CD4-positive, alpha-beta T cell treated with Interleukin-1 beta for 1 hour (primary cell): ENCODE measurements around the gene MACROD2.

Source experiments
- DNase-seq, 2 donors: peaks; one replicate each; pipeline ENCODE4 v3.0.0-alpha.2; 2020 to 2022

The MACROD2 gene

GRCh38 chr20:15625981-15626380, 1630.7 kb downstream of the MACROD2 start:
- DNase-seq: no peak

GRCh38 chr20:15627089-15627488, 1631.8 kb downstream of the MACROD2 start:
- no peak for DNase-seq

GRCh38 chr20:15627501-15627903, 1632.2 kb downstream of the MACROD2 start:
- no peak for DNase-seq

- DNase-seq: no peak
These were observed 1633.6 kb downstream of the MACROD2 start for GRCh38 chr20:15628851-15629353.

GRCh38 chr20:15630360-15630759, 1635.0 kb downstream of the MACROD2 start:
- no peak for DNase-seq

- DNase-seq: no peak
These were observed 1637.4 kb downstream of the MACROD2 start for GRCh38 chr20:15632680-15633079.

GRCh38 chr20:15634102-15634501, 1638.8 kb downstream of the MACROD2 start:
- DNase-seq: no peak

GRCh38 chr20:15637546-15637945, 1642.2 kb downstream of the MACROD2 start:
- DNase-seq: no peak

GRCh38 chr20:15637950-15638754, 1642.8 kb downstream of the MACROD2 start:
- no peak for DNase-seq

GRCh38 chr20:15638816-15639215, 1643.5 kb downstream of the MACROD2 start:
- no peak for DNase-seq

GRCh38 chr20:15639839-15640238, 1644.5 kb downstream of the MACROD2 start:
- DNase-seq: no peak

GRCh38 chr20:15642109-15642508, 1646.8 kb downstream of the MACROD2 start:
- no peak for DNase-seq

GRCh38 chr20:15642676-15643075, 1647.4 kb downstream of the MACROD2 start:
- no peak for DNase-seq

GRCh38 chr20:15643713-15644112, 1648.4 kb downstream of the MACROD2 start:
- DNase-seq: no peak

GRCh38 chr20:15645816-15646215, 1650.5 kb downstream of the MACROD2 start:
- DNase-seq: no peak

- DNase-seq: no peak
These were observed 1658.3 kb downstream of the MACROD2 start for GRCh38 chr20:15653396-15654207.

- DNase-seq: peak in 1 of 2 donors; percentile 11
These were observed 1658.9 kb downstream of the MACROD2 start for GRCh38 chr20:15654208-15654649.

- no peak for DNase-seq
These were observed 1660.1 kb downstream of the MACROD2 start for GRCh38 chr20:15655295-15655874.

GRCh38 chr20:15656124-15656523, 1660.8 kb downstream of the MACROD2 start:
- no peak for DNase-seq

GRCh38 chr20:15658295-15658694, 1663.0 kb downstream of the MACROD2 start:
- DNase-seq: no peak

GRCh38 chr20:15673206-15673605, 1677.9 kb downstream of the MACROD2 start:
- DNase-seq: no peak

GRCh38 chr20:15674253-15675060, 1679.1 kb downstream of the MACROD2 start:
- DNase-seq: no peak
